NCI-H1092 treated with DMSO at 0.1 percent for 48 hours (cell line): Measurements from ENCODE around the gene TSHZ2.

Experiments
- DNase-seq: peaks from one replicate; lab custom pipeline; 2025; lab: John Stamatoyannopoulos, UW

TSHZ2 gene

GRCh38 chr20:53284696-53285095, 312.5 kb downstream of the TSHZ2 start:
- no peak for DNase-seq

GRCh38 chr20:53287357-53288042, 315.3 kb downstream of the TSHZ2 start:
- no peak for DNase-seq

GRCh38 chr20:53291548-53291947, 319.4 kb downstream of the TSHZ2 start:
- no peak for DNase-seq

- DNase-seq: no peak
These were observed 320.2 kb downstream of the TSHZ2 start for GRCh38 chr20:53292347-53292746.

GRCh38 chr20:53294804-53295203, 322.6 kb downstream of the TSHZ2 start:
- no peak for DNase-seq

GRCh38 chr20:53296025-53296424, 323.9 kb downstream of the TSHZ2 start:
- no peak for DNase-seq

GRCh38 chr20:53296451-53297153, 324.4 kb downstream of the TSHZ2 start:
- DNase-seq: no peak

GRCh38 chr20:53297154-53297529, 325.0 kb downstream of the TSHZ2 start:
- DNase-seq: no peak

GRCh38 chr20:53298260-53298659, 326.1 kb downstream of the TSHZ2 start:
- no peak for DNase-seq

GRCh38 chr20:53298911-53299310, 326.8 kb downstream of the TSHZ2 start:
- DNase-seq: no peak

GRCh38 chr20:53299831-53300230, 327.7 kb downstream of the TSHZ2 start:
- DNase-seq: no peak

GRCh38 chr20:53301869-53302268, 329.7 kb downstream of the TSHZ2 start:
- DNase-seq: no peak

- no peak for DNase-seq
These were observed 330.7 kb downstream of the TSHZ2 start for GRCh38 chr20:53302695-53303412.

- DNase-seq: no peak
These were observed 331.2 kb downstream of the TSHZ2 start for GRCh38 chr20:53303413-53303760.

GRCh38 chr20:53304146-53304545, 332.0 kb downstream of the TSHZ2 start:
- no peak for DNase-seq

- DNase-seq: no peak
These were observed 334.1 kb downstream of the TSHZ2 start for GRCh38 chr20:53306192-53306805.

- DNase-seq: no peak
These were observed 335.9 kb downstream of the TSHZ2 start for GRCh38 chr20:53307964-53308597.

- DNase-seq: no peak
These were observed 337.4 kb downstream of the TSHZ2 start for GRCh38 chr20:53309515-53309914.

GRCh38 chr20:53312957-53313356, 340.8 kb downstream of the TSHZ2 start:
- no peak for DNase-seq

GRCh38 chr20:53316206-53316937, 344.2 kb downstream of the TSHZ2 start:
- no peak for DNase-seq

- no peak for DNase-seq
These were observed 347.0 kb downstream of the TSHZ2 start for GRCh38 chr20:53319200-53319599.

GRCh38 chr20:53319716-53320115, 347.6 kb downstream of the TSHZ2 start:
- DNase-seq: no peak
